Calu3 (cell line): ENCODE measurements around the gene TNFRSF9. TPM values are rescaled to one million over a fixed set of nuclear protein-coding genes. Genes with fewer than 3 reads are reported as not detected.

Experiments used
- Bru-seq: library from RNA; stranded (reverse); fragments of 400-500 nt; gene quantifications from one replicate; lab custom pipeline; 2021; lab: Mats Ljungman, UMichigan
- BruChase-seq, 2 experiments: library from RNA; stranded (reverse); fragments of 400-500 nt; gene quantifications; one replicate each; lab custom pipeline; 2021; lab: Mats Ljungman, UMichigan
- BruUV-seq: library from RNA; stranded (reverse); fragments of 400-500 nt; replicated peaks from 2 replicates; lab custom pipeline; 2021; lab: Mats Ljungman, UMichigan
- CTCF ChIA-PET: fragments of 300-600 bp; sonication (Branson Sonifier 250); formaldehyde crosslinking; loops from one replicate; lab custom pipeline; 2022; ENCODE audit warnings: antibody characterized with exemption; lab: Charles Lee
- DNase-seq: peaks from one replicate; pipeline ENCODE4 v3.0.0; 2022
- H3K27ac Mint-ChIP-seq: one replicate; pipeline ENCODE4 v1.8.0; 2022; ENCODE audit warnings: mixed read lengths; ENCODE audit not compliant: unreplicated experiment
- H3K27me3 Mint-ChIP-seq: one replicate; pipeline ENCODE4 v1.8.0; 2022; ENCODE audit warnings: mixed read lengths; ENCODE audit not compliant: unreplicated experiment
- H3K36me3 Mint-ChIP-seq: one replicate; pipeline ENCODE4 v1.8.0; 2022; ENCODE audit warnings: mild to moderate bottlenecking, moderate library complexity, mixed read lengths; ENCODE audit not compliant: insufficient read depth, unreplicated experiment
- H3K4me1 Mint-ChIP-seq: one replicate; pipeline ENCODE4 v1.8.0; 2022; ENCODE audit warnings: mild to moderate bottlenecking, low read depth, mixed read lengths; ENCODE audit not compliant: unreplicated experiment
- H3K4me3 Mint-ChIP-seq: one replicate; pipeline ENCODE4 v1.8.0; 2022; ENCODE audit warnings: mild to moderate bottlenecking, low read depth, moderate library complexity, mixed read lengths; ENCODE audit not compliant: unreplicated experiment
- H3K9me3 Mint-ChIP-seq: one replicate; pipeline ENCODE4 v1.8.0; 2022; ENCODE audit warnings: low read depth, mixed read lengths; ENCODE audit not compliant: unreplicated experiment
- intact Hi-C: fragments of 100-400 bp; cut with micrococcal nuclease; formaldehyde crosslinking; loops from one replicate; pipeline ENCODE4 v1.10.0; 2022; ENCODE audit not compliant: unreplicated experiment
- long read RNA-seq: library from polyadenylated mRNA; stranded (forward); transcript quantifications from one replicate; pipeline ENCODE4 v2.0.0, GENCODE V29; 2022
- total RNA-seq: library from RNA; stranded (reverse); gene quantifications from 2 replicates; pipeline ENCODE4 v1.2.3, GENCODE V29; 2022
- TF ChIP-seq, protein P1 (sequence below): fragments of 200-600 bp; IDR thresholded peaks from one replicate; pipeline ENCODE4 v1.8.0; 2022; ENCODE audit warnings: antibody characterized with exemption; ENCODE audit not compliant: unreplicated experiment

Gene TNFRSF9
- total RNA-seq (0.42 and 0.44 TPM in 2 replicates), Bru-seq, nascent RNA (percentile 21 among the genes with signal in this experiment), BruChase-seq, experiment 1, labeled RNA remaining after a 6-hour chase (percentile 27 among the genes with signal in this experiment), BruChase-seq, experiment 2, labeled RNA remaining after a 2-hour chase (percentile 21 among the genes with signal in this experiment)
- long read RNA-seq, partial matches to known transcripts = 0 of 1 reads
- long read RNA-seq, other reads (novel, unspliced or antisense) = 0 of 1 reads

DNA sequence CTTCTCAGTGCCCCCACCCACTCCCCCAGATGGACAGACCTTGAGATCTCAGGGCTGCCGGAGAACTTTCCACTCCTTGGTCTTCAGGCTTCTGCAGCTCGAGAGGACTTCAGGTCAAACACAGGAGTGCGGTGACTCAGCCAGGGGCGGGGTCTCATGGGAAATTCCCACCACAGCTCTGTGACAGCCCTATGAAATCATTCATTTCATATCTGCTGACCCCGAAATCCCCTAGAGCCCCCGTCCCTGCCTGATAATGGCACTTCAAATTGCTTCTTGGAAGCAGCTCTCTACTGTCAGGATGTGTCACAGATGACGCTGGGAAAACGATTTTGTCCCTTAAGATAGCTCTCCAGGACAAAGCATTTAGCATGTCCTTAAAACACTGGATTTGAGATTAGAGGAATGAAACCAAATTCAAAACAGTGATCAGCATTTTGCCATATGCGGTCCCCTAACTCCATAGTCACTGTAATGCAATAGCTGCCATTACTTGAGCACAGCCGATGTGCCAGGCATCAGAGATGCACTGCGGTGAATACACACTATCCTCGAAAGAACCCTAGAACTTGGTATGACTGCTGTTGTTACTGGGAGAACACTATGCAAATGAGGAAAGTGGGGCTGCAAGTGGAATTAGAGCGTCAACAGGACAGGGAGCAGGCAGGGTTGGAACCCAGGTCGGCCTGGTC is at the start of gene TNFRSF9:
TNFRSF9 (minus strand) TSS at position 95 of the 692 bp plus-strand sequence. CDS start 845 bp downstream, outside the sequence.
- TF ChIP-seq, protein P1, sequence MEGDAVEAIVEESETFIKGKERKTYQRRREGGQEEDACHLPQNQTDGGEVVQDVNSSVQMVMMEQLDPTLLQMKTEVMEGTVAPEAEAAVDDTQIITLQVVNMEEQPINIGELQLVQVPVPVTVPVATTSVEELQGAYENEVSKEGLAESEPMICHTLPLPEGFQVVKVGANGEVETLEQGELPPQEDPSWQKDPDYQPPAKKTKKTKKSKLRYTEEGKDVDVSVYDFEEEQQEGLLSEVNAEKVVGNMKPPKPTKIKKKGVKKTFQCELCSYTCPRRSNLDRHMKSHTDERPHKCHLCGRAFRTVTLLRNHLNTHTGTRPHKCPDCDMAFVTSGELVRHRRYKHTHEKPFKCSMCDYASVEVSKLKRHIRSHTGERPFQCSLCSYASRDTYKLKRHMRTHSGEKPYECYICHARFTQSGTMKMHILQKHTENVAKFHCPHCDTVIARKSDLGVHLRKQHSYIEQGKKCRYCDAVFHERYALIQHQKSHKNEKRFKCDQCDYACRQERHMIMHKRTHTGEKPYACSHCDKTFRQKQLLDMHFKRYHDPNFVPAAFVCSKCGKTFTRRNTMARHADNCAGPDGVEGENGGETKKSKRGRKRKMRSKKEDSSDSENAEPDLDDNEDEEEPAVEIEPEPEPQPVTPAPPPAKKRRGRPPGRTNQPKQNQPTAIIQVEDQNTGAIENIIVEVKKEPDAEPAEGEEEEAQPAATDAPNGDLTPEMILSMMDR = no peak
- intact Hi-C loops = no loop called here
- Mint-ChIP-seq H3K27ac (no peak within 1 kb of the TSS), H3K9me3 (no peaks in the 10 kb centered on the region), H3K4me3 (peak within 1 kb of the TSS; percentile 41), H3K27me3 (peaks cover 30% of the 10 kb centered on the region), H3K4me1 (peaks cover 24% of the 10 kb centered on the region), H3K36me3 (no peaks in the 10 kb centered on the region)
- DNase-seq = peak; percentile 64
- CTCF ChIA-PET = interaction anchor here (0.6 to 0.9 kb wide), 2 partner anchors 10 to 20 kb away, joined by 3 to 4 read pairs; no protein-coding TSS in a partner anchor
- no TSS peak for BruUV-seq

GRCh38 chr1:7989762-7990428 is 49.3 kb upstream of the TNFRSF9 start:
- peaks cover 35% of the 10 kb centered on the region for H3K36me3 Mint-ChIP-seq

GRCh38 chr1:7988576-7988975 is 47.9 kb upstream of the TNFRSF9 start:
- no peak for DNase-seq
- peaks cover 3% of the 10 kb centered on the region for H3K9me3 Mint-ChIP-seq
- H3K4me3 Mint-ChIP-seq = no peak overlapping the region
- no TSS peak for BruUV-seq
- peaks cover 29% of the 10 kb centered on the region for H3K36me3 Mint-ChIP-seq
- intact Hi-C loops = no loop called here
- H3K27ac Mint-ChIP-seq = no peak overlapping the region
- no peaks in the 10 kb centered on the region for H3K4me1 Mint-ChIP-seq
- CTCF ChIA-PET = no interaction called here
- TF ChIP-seq, protein P1 = no peak
- no peaks in the 10 kb centered on the region for H3K27me3 Mint-ChIP-seq

More at GRCh38 chr1:7989762-7990428, 49.3 kb upstream of the TNFRSF9 start:
- no peaks in the 10 kb centered on the region for H3K4me1 Mint-ChIP-seq
- no peak overlapping the region for H3K4me3 Mint-ChIP-seq
- CTCF ChIA-PET = no interaction called here
- H3K27ac Mint-ChIP-seq = no peak overlapping the region
- TF ChIP-seq, protein P1 = no peak
- peaks cover 3% of the 10 kb centered on the region for H3K9me3 Mint-ChIP-seq
- intact Hi-C loops = no loop called here
- BruUV-seq = no TSS peak
- H3K27me3 Mint-ChIP-seq = no peaks in the 10 kb centered on the region
- no peak for DNase-seq

- Mint-ChIP-seq H3K4me3 (no peak overlapping the region), H3K27ac (no peak overlapping the region), H3K4me1 (no peaks in the 10 kb centered on the region), H3K36me3 (peaks cover 31% of the 10 kb centered on the region), H3K27me3 (no peaks in the 10 kb centered on the region), H3K9me3 (peaks cover 3% of the 10 kb centered on the region)
- TF ChIP-seq, protein P1 = no peak
- intact Hi-C loops = no loop called here
- CTCF ChIA-PET = no interaction called here
- no TSS peak for BruUV-seq
- no peak for DNase-seq
Measured at GRCh38 chr1:7987528-7987927, 46.9 kb upstream of the TNFRSF9 start.
